ENCODE data around the gene ZBTB25.

GRCh38 chr14:64410084-64410774 is 93.4 kb downstream of the ZBTB25 start:
- TF ChIP-seq POLR2A (IDR thresholded peaks at IDR 0.05) (no peak), CTCF (IDR thresholded peaks at IDR 0.05) (no peak)
